DMS79 treated with DMSO at 0.1 percent for 48 hours (cell line): ENCODE measurements around the gene EIF4B.

Experiments used
- DNase-seq: peaks from one replicate; lab custom pipeline; 2025; lab: John Stamatoyannopoulos, UW

EIF4B gene

GRCh38 chr12:53044896-53045695, 38.8 kb downstream of the EIF4B start:
- no peak for DNase-seq

- DNase-seq, result no peak
Measured at GRCh38 chr12:53045696-53046045, 39.4 kb downstream of the EIF4B start.

- no peak for DNase-seq
Measured at GRCh38 chr12:53046655-53047220, 40.5 kb downstream of the EIF4B start.

- peak; percentile 16 for DNase-seq
Measured at GRCh38 chr12:53047221-53048032, 41.2 kb downstream of the EIF4B start.

GRCh38 chr12:53048033-53048779, 42.0 kb downstream of the EIF4B start:
- peak; percentile 25 for DNase-seq

- DNase-seq, result no peak
Measured at GRCh38 chr12:53048780-53049401, 42.6 kb downstream of the EIF4B start.

GRCh38 chr12:53049571-53050318, 43.5 kb downstream of the EIF4B start, which contains the start of gene TNS2:
Gene TNS2, plus strand, starts transcription at chr12:53050065. Its CDS starts 121 bp downstream, at chr12:53050186.
- no peak for DNase-seq

GRCh38 chr12:53050426-53051057, 44.3 kb downstream of the EIF4B start:
- DNase-seq, result no peak

GRCh38 chr12:53051058-53051880, 45.0 kb downstream of the EIF4B start:
- DNase-seq, result no peak

GRCh38 chr12:53051881-53052412, 45.7 kb downstream of the EIF4B start:
- no peak for DNase-seq

GRCh38 chr12:53052419-53053217, 46.4 kb downstream of the EIF4B start:
- DNase-seq, result no peak

- peak; percentile 44 for DNase-seq
Measured at GRCh38 chr12:53053218-53054111, 47.2 kb downstream of the EIF4B start.

- peak; percentile 88 for DNase-seq
Measured at GRCh38 chr12:53054112-53054878, 48.0 kb downstream of the EIF4B start.

GRCh38 chr12:53055471-53056266, 49.4 kb downstream of the EIF4B start:
- no peak for DNase-seq

GRCh38 chr12:53056296-53056695, 50.0 kb downstream of the EIF4B start:
- no peak for DNase-seq

- no peak for DNase-seq
Measured at GRCh38 chr12:53056901-53057300, 50.6 kb downstream of the EIF4B start.
